ENCODE measurements around the gene LYSET.
"Not testable (repeated sequence)": the region's sequence is repeated elsewhere in the genome, so short reads cannot be mapped to it uniquely, and the experiment has no call there.

The LYSET gene

DNA sequence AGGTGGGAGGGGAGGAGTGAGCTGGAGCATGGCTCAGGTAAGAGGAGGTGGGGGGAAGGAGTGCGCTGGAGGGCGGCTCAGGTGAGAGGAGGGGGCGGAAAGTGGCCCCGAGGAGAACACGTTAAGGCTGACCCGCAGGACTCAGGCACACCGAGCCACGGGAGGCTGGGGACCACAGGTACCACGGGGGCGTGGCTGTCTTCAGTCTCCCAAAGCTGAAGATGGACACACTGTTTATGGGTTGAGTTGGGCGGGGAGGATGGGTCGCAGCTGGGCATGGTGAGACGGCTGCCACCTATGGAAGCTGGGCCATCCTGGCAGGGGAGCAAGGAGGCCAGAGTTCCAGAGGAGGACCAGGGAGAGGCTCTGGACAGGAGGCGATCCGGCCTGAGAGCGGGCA lies 45.4 kb downstream of the LYSET start:
- no peak for DNase-seq

DNA sequence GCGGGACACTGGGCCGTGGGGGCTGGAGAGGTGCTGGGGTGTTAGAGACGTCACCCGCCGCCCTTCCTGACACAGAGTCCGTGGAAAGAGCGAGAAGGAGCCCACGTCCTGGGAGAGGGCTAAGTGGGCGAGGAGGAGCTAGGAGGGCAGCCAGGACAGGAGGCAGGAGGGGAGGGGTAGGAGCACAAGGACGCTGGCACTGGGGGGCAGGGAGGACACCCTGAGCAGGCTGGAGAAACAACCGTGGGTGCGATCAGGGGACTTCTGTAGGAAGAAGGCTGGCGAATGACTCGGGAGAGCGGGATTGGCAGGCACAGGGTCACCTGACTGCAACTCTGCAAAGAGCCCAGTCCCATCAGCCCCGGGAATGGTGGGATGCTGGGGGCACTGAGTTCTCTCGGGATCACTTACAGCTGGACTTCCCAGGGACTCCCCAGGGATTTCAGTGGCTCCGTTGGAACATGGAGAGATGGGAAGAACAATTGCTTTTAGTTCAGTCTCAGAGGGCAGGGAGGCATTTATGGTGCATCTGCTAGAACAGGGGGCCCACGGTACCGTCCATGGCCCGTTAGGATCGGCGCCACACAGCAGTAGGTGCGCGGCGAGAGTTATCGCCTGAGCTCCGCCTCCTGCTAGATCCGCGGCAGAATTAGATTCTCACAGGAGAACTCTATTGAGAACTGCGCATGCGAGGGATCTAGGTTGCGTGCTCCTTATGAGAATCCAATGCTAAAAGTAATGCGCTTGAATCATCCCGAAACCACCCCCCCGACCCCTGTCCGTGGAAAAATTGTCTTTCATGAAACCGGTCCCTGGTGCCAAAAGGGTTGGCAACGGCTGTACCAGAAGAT lies 46.2 kb downstream of the LYSET start:
- DNase-seq = no peak

- DNase-seq = no peak
Measured at GRCh38 chr14:93232159-93232558, 47.0 kb downstream of the LYSET start.

- DNase-seq = not testable (repeated sequence)
Measured at GRCh38 chr14:93233078-93233477, 48.0 kb downstream of the LYSET start.

DNA sequence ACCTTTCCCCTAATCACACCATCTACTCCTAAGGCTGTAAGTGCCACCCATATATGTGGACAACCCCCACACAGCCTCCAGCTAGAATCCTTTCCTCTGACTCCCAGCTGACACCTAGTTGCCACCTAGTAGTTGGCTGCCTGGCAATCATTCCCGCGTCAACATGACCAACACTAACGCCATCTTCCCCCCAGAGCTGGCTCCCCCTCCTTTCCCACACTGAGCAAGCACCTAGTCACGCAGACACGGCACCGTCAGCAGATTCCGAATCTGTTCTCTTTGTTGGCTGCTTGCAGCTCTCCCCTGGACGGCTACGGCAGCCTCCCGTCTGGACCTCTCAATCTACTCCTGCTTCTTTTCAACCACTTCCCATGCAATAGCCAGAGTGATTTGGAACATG lies 49.7 kb downstream of the LYSET start:
- no peak for DNase-seq
